ENCODE results near the gene NR1H3.

DNA sequence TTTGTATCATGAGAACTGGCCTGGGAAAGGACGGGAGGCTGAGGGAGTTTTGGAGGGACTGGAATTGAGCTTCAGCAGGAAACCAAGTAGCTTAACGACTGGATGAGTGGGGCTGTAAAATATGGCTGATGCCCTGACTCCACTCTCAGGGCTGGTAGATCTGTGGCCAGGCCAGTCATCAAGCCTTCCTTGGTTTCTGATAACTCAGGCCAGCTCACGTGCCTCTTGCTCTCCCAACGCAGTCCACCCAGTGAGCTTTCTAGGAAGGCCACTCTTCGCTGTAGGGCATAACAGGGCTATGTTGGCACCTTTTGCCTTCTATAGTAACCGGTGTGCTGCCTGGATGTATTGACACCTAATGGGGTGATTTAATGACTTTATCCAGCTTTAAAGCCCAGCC, 6.3 kb downstream of the NR1H3 start:
- TF ChIP-seq, protein P1, sequence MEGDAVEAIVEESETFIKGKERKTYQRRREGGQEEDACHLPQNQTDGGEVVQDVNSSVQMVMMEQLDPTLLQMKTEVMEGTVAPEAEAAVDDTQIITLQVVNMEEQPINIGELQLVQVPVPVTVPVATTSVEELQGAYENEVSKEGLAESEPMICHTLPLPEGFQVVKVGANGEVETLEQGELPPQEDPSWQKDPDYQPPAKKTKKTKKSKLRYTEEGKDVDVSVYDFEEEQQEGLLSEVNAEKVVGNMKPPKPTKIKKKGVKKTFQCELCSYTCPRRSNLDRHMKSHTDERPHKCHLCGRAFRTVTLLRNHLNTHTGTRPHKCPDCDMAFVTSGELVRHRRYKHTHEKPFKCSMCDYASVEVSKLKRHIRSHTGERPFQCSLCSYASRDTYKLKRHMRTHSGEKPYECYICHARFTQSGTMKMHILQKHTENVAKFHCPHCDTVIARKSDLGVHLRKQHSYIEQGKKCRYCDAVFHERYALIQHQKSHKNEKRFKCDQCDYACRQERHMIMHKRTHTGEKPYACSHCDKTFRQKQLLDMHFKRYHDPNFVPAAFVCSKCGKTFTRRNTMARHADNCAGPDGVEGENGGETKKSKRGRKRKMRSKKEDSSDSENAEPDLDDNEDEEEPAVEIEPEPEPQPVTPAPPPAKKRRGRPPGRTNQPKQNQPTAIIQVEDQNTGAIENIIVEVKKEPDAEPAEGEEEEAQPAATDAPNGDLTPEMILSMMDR (conservative IDR thresholded peaks at IDR 0.05 in 1 of 2, IDR thresholded peaks at IDR 0.05 in 1 of 2; ENCODE audit: low read depth in 1 of 2, low read length in 2 of 2), result no peak
- TF ChIP-seq EZH2 (IDR thresholded peaks at IDR 0.05; ENCODE audit: low read length, missing control alignments), result no peak

Measured in fibroblast of lung (primary cell).